ENCODE measurements around the gene DOK7.
"Not testable (repeated sequence)": the region's sequence is repeated elsewhere in the genome, so short reads cannot be mapped to it uniquely, and the experiment has no call there.

Gene DOK7

GRCh38 chr4:3508542-3508941 lies 45.4 kb downstream of the DOK7 start:
- DNase-seq (ENCODE audit: low spot score), result no peak

GRCh38 chr4:3510481-3510880 lies 47.4 kb downstream of the DOK7 start:
- no peak for DNase-seq (ENCODE audit: low spot score)

- no peak for DNase-seq (ENCODE audit: low spot score)
Measured at GRCh38 chr4:3511187-3511586, 48.1 kb downstream of the DOK7 start.

GRCh38 chr4:3511601-3512000 lies 48.5 kb downstream of the DOK7 start:
- DNase-seq (ENCODE audit: low spot score), result not testable (repeated sequence)

- no peak for DNase-seq (ENCODE audit: low spot score)
Measured at GRCh38 chr4:3512279-3512678, 49.2 kb downstream of the DOK7 start.

GRCh38 chr4:3512719-3513118 lies 49.6 kb downstream of the DOK7 start:
- no peak for DNase-seq (ENCODE audit: low spot score)

GRCh38 chr4:3513807-3514206 lies 50.7 kb downstream of the DOK7 start:
- DNase-seq (ENCODE audit: low spot score), result no peak

GRCh38 chr4:3514221-3514780 lies 51.2 kb downstream of the DOK7 start:
- no peak for DNase-seq (ENCODE audit: low spot score)

- no peak for DNase-seq (ENCODE audit: low spot score)
Measured at GRCh38 chr4:3514806-3515501, 51.8 kb downstream of the DOK7 start.

GRCh38 chr4:3515646-3516045 lies 52.5 kb downstream of the DOK7 start:
- no peak for DNase-seq (ENCODE audit: low spot score)

GRCh38 chr4:3516061-3516835 lies 53.1 kb downstream of the DOK7 start:
- DNase-seq (ENCODE audit: low spot score), result no peak

- DNase-seq (ENCODE audit: low spot score), result no peak
Measured at GRCh38 chr4:3516836-3517730, 54.0 kb downstream of the DOK7 start.

- DNase-seq (ENCODE audit: low spot score), result no peak
Measured at GRCh38 chr4:3517731-3518510, 54.8 kb downstream of the DOK7 start.

GRCh38 chr4:3518511-3518880 lies 55.4 kb downstream of the DOK7 start:
- DNase-seq (ENCODE audit: low spot score), result no peak

GRCh38 chr4:3518941-3519340 lies 55.8 kb downstream of the DOK7 start:
- DNase-seq (ENCODE audit: low spot score), result no peak

- DNase-seq (ENCODE audit: low spot score), result no peak
Measured at GRCh38 chr4:3519468-3520264, 56.6 kb downstream of the DOK7 start.

- no peak for DNase-seq (ENCODE audit: low spot score)
Measured at GRCh38 chr4:3520276-3520675, 57.2 kb downstream of the DOK7 start.

GRCh38 chr4:3520796-3521600 lies 57.9 kb downstream of the DOK7 start:
- DNase-seq (ENCODE audit: low spot score), result no peak

- DNase-seq (ENCODE audit: low spot score), result no peak
Measured at GRCh38 chr4:3521621-3522325, 58.7 kb downstream of the DOK7 start.
